CD4-positive, alpha-beta T cell treated with Interleukin-10 for 1 hour (primary cell): ENCODE measurements around the gene ATG16L1.
"Not testable (repeated sequence)": the region's sequence is repeated elsewhere in the genome, so short reads cannot be mapped to it uniquely, and the experiment has no call there.

Experiments
- DNase-seq: peaks from one replicate; pipeline ENCODE4 v3.0.0-alpha.2; 2020

Gene ATG16L1

DNA sequence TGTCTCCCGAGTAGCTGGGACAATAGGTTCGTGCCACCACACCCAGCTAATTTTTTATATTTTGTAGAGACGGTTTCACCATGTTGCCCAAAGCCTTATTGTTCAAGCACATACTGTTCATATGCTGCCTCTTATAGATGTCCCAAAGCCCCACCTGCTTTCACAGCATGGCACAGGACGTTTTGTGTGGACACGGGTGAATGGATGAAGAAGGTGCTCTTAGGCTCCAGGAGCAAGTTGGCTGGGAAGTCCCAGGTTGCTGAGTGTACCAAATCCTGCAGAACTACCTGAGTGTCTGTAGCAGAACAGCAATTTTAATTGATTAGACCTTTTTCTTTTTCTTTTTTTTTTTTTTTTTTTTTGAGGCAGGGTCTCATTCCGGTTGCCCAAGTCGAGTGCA lies 45.6 kb downstream of the ATG16L1 start:
- no peak for DNase-seq

GRCh38 chr2:233300401-233300800 lies 48.9 kb downstream of the ATG16L1 start:
- DNase-seq: no peak

GRCh38 chr2:233301248-233301647 lies 49.8 kb downstream of the ATG16L1 start:
- DNase-seq: no peak

GRCh38 chr2:233301811-233302210 lies 50.3 kb downstream of the ATG16L1 start:
- DNase-seq: no peak

- DNase-seq: no peak
These were observed 51.8 kb downstream of the ATG16L1 start for GRCh38 chr2:233303252-233303651.

DNA sequence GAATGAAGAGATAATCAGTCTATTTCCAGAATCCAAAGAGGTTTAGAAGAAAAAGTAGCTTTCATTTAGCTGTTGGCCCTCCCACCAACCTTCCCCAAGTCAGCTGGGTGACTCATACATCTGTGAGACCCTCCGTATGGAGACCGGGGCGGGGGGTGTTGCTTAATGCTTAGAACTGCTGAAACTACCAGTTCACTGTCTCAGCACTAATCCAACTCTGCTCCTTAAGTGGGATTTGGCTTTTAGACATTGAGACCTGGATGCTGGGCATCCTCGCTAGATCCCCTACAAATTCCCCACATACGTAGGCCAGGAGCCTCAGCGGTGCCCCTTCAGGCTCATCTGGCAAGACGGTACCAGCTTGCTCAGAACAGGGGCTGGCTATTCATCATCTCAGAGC lies 56.1 kb downstream of the ATG16L1 start, which contains the start of gene SAG:
SAG (plus strand) TSS at position 252 of the 400 bp plus-strand sequence. CDS start 1,374 bp downstream, outside the sequence.
- DNase-seq: no peak

DNA sequence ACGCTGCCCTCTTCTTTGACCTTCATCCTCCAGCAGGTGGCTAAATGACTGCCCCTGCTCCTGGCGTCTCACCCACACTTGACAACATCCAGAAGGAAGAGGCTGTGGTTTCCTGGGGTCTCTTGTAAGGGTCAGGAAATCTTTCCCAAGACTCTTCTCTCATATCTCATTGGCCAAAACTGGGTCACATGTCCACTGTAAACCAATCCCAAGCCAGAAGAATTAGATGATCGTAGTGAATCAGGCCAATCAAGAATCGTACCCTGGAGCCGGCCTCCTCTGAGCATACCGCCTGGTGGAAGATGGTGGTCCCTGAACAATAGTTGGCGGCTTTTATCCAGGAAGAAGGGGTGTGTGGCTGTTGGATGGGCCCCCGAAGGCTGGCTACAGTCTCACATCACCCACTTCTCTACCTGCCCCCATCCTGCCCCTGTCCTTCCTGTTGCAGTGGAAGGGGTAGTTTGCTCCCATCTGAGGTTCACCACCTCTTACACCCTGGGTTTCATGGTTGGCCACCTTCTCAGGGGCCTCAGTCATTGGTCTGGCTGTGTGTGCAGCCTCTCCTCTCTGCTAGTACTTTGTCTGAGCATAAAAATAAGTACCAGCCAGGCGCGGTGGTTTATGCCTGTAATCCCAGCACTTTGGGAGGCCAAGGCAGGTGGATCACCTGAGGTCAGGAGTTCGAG lies 59.9 kb downstream of the ATG16L1 start:
- no peak for DNase-seq

- no peak for DNase-seq
These were observed 61.4 kb downstream of the ATG16L1 start for GRCh38 chr2:233312874-233313273.

DNA sequence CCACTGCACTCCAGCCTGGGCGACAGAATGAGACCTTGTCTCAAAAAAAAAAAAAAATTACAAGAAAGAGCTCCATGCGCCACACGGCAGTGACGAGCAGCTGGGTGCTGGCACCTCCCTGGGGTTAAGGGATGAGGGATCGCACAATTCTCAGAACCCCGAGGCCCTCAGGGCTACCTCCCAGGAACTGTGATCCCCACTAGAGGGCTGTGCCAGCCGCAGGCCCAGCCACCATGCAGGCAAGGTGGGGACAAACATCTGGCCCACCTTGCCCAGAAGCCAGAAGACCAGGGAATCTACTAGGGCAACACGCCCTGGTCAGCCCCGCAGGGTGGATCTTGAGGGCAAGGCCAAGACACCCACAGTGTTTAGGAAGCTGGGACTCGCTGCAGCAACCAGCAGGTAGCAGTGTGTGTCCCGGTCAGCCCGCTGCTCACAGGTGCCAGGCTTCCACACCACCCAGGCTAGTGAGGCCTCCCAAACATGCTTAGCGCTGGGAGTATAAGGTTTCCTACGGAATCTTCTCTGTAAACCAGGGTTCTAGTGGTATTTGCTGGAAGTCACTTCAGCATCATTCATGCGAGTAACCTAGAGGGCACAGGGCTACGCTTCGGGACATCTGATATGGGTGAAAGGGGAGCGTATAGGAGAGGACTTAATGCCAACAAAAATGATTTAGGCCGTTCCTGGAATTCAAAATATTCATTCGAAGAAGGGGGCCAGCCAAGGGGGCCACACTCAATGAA lies 62.9 kb downstream of the ATG16L1 start:
- DNase-seq: no peak

DNA sequence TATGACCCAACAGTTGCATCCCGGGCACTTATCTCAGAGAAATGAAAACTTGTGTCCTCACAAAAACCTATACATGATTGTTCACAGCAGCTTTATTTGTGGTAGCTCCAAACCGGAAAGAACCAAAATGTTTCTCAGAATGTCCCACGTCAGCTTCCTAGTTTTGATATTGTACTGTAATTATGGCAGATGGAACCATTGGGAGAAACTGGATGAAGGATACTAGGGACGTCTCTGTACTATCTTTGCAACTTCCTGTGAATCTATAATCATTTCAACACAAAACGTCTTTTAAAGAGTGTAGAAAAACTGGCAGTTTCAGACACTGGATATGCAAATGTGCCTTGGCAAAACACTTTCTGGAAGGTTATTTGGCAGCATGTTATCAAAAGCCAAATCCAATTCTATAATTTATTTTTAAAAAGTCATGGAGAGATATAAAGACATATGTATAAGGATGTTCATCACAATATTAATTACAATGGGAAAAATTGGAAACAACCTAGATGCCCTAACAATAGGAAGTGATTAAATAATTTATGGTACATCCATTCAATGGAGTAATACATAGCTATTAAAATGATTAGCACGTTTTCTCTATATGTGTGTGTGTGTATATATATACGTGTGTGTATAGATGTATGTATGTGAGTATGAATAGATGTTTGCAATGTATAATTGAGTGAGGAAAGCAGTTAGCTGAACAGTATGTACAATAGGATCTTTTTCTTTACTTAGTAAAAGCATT lies 65.9 kb downstream of the ATG16L1 start:
- DNase-seq: no peak

- no peak for DNase-seq
These were observed 67.8 kb downstream of the ATG16L1 start for GRCh38 chr2:233319256-233319655.

- DNase-seq: no peak
These were observed 69.0 kb downstream of the ATG16L1 start for GRCh38 chr2:233320470-233320869.

DNA sequence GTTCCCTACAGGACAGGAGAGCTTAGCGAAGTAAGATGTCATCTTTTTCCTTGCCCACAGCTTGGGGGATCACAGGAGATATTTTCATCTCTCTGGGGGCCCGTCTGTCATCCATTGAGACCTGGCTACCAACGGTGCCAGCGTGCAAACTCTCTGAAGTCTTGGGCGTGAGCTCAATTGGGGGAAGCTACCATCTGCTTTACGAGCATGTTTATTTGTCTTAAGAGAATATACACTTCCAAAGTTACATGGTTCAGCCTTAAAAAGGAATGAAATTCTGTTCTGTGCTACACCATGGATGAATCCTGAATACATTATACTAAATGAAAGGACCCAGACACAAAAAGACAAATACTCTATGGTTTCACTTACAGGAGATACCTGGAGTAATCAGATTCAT lies 69.7 kb downstream of the ATG16L1 start:
- DNase-seq: no peak

DNA sequence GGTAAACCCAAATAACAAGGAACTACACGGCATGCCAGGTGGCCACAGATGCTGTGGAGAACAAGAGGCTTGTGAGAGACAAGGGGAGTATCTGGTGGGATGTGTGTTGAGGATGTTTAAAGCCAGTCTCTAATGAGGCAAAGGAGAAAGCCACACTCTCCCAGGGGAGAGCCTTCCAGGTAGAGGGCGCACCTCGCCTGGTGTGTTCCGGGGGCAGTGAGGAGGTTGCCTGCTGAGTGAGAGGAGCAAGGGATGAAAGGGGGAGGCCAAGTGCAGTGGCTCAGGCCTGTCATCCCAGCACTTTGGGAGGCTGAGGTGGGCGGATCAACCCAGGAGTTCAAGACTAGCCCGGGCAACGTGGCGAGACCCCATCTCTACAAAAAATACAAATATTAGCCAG lies 72.4 kb downstream of the ATG16L1 start:
- DNase-seq: no peak

GRCh38 chr2:233325256-233325655 lies 73.8 kb downstream of the ATG16L1 start:
- DNase-seq: no peak

DNA sequence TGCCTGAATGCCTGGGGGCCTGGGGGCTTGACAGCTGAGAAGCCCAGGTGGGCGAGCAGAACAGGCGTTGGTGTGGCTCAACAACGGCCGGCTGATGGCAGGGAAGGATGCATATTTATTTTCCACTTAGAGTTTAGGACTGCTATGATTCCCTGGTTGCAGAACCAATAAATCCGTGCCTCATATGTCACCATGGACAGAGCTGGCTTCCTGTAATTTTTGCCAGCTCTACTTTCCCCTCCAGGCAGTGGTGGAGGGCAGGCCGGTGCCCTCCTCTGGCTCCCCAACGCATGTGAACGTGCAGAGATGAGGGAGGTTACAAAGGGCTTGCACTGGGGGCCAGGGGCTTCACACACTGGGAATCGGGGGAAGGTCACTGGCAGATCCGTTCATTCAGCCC lies 74.3 kb downstream of the ATG16L1 start:
- no peak for DNase-seq

DNA sequence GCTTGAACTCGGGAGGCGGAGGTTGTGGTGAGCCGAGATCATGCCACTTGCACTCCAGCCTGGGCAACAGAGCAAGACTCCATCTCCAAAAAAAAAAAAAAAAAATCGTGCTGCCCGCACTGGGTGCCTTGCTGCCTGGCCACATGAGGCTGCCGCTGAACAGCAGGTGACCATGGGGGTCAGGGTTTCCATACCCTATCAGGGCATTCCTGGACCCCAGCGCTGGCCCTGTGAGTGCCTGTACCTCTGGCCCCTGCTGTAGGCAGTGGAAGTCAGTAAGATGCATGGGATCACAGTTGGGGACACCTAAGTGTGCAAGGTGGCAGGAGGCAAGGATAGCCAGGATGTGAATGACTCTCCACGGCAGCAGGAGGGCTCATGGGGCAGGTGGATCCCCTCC lies 75.0 kb downstream of the ATG16L1 start:
- no peak for DNase-seq

DNA sequence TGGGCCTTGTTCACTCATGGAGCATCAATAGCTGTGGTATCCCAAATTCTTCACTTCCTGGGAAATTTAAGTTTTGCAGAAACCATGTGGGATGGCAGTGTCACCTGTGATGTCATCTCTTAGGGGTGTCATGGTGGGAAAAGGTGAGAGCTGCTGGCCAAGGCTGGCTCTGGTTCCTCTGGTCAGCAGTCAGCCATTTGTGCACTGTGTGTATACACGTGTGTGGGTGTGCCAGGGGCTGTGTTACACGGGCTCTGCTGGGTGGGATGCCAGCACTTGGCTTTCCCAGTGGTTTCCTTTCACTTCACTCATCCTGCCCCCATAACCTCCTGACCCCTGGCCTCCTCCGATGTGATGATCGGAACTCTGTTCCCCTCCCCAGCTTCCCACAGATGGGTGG lies 77.4 kb downstream of the ATG16L1 start:
- no peak for DNase-seq

- no peak for DNase-seq
These were observed 78.1 kb downstream of the ATG16L1 start for GRCh38 chr2:233329489-233330135.

DNA sequence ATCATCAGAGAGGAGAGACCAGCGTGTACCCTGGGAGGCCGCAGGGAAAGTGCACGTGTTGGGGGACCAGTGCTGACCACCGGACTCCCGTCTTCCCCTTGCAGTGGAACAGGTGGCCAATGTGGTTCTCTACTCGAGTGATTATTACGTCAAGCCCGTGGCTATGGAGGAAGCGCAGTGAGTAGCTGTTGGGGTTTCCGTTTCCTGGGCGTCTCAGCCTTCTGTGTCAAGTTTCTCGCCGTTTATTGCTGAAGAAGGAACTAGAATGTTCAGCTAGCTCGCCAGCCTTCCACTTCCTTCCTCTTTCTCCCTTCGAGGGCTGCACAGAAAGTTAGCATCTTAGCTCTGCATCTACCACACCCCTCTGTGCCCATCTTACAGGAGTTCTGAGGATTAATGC lies 80.1 kb downstream of the ATG16L1 start:
- peak; percentile 87 for DNase-seq

DNA sequence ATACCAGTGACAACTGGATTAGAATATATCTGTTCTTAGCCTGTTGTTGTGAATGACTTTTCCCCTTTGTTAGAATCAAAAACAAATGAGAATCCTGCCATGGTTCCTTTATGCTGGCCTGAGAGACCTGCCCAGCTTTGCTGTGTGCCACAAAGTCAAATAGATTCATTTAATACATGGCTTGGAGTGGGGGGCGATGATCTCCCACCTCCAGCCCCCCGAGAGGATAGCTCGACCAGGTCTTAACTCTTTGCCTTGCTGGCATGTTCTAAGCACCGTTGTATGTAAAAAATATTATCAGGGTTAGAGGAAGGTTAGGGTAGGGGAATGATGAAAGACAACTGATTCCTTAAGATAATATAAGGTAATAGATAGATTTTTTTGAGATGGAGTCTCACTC lies 80.7 kb downstream of the ATG16L1 start:
- no peak for DNase-seq

GRCh38 chr2:233334915-233335314 lies 83.4 kb downstream of the ATG16L1 start:
- no peak for DNase-seq

DNA sequence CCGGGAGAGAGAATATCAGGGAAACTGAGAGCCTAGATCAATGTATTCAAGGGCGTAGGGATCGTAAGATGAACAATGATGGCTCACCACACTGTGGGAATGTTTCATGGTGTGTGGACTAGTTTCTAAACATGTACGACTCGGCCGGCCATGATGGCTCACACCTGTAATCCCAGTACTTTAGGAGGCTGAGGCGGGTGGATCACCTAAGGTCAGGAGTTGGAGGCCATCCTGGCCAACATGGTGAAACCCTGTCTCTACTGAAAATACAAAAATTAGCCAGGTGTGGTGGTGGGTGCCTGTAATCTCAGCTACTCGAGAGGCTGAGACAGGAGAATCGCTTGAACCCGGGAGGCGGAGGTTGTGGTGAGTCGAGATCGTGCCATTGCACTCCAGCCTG lies 84.6 kb downstream of the ATG16L1 start:
- DNase-seq: not testable (repeated sequence)
